Measurements from ENCODE around the gene IPO4.

GRCh38 chr14:24157331-24157730, 31.3 kb downstream of the IPO4 start:
- TF ChIP-seq, protein P1, sequence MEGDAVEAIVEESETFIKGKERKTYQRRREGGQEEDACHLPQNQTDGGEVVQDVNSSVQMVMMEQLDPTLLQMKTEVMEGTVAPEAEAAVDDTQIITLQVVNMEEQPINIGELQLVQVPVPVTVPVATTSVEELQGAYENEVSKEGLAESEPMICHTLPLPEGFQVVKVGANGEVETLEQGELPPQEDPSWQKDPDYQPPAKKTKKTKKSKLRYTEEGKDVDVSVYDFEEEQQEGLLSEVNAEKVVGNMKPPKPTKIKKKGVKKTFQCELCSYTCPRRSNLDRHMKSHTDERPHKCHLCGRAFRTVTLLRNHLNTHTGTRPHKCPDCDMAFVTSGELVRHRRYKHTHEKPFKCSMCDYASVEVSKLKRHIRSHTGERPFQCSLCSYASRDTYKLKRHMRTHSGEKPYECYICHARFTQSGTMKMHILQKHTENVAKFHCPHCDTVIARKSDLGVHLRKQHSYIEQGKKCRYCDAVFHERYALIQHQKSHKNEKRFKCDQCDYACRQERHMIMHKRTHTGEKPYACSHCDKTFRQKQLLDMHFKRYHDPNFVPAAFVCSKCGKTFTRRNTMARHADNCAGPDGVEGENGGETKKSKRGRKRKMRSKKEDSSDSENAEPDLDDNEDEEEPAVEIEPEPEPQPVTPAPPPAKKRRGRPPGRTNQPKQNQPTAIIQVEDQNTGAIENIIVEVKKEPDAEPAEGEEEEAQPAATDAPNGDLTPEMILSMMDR (IDR thresholded peaks at IDR 0.05; ENCODE audit: low read depth, low read length, missing input control): no peak
- TF ChIP-seq MAX (IDR thresholded peaks at IDR 0.05) (no peak), SP1 (IDR thresholded peaks at IDR 0.05) (no peak), JUND (IDR thresholded peaks at IDR 0.05) (no peak), ZBTB33 (IDR thresholded peaks at IDR 0.05) (no peak), HNF4G (IDR thresholded peaks at IDR 0.05) (no peak), RAD21 (IDR thresholded peaks at IDR 0.05) (no peak), REST (IDR thresholded peaks at IDR 0.05) (no peak)

Data from liver (tissue), 3 donors.